GM23338 (cell line): ENCODE results near the gene SERF2.

Source experiments
- CTCF ChIP-seq, 2 experiments: fragments of 200-600 bp in 1 of 2; sonication (generic) in 1 of 2; conservative IDR thresholded peaks; 2 replicates each; pipeline versions ENCODE4 v1.5.1 to v1.6.1; 2016 to 2017; ENCODE audit warnings: antibody characterized with exemption in 2 of 2, low read depth in 2 of 2, mild to moderate bottlenecking in 2 of 2, moderate library complexity in 1 of 2
- EZH2 ChIP-seq: fragments of 200-600 bp; sonication (generic); IDR thresholded peaks from one replicate; pipeline ENCODE4 v1.8.0; 2017; ENCODE audit warnings: antibody characterized with exemption, mild to moderate bottlenecking, low read depth; ENCODE audit not compliant: unreplicated experiment
- EZH2phosphoT487 ChIP-seq: fragments of 200-600 bp; sonication (generic); IDR thresholded peaks from one replicate; pipeline ENCODE4 v1.8.1; 2018; ENCODE audit warnings: antibody characterized with exemption; ENCODE audit not compliant: unreplicated experiment
- JUNB ChIP-seq: IDR thresholded peaks from one replicate; pipeline ENCODE4 v1.6.1; 2016; ENCODE audit warnings: antibody characterized with exemption; ENCODE audit not compliant: unreplicated experiment
- POLR2AphosphoS5 ChIP-seq: IDR thresholded peaks from 2 replicates; pipeline ENCODE4 v1.6.1; 2016; ENCODE audit warnings: antibody characterized with exemption, low read depth
- STAT1 ChIP-seq: IDR thresholded peaks from one replicate; pipeline ENCODE4 v1.6.1; 2016; ENCODE audit warnings: antibody characterized with exemption; ENCODE audit not compliant: unreplicated experiment
- TF ChIP-seq, protein P1 (sequence below): IDR thresholded peaks from one replicate; pipeline ENCODE4 v1.6.1; 2018; ENCODE audit warnings: antibody characterized with exemption; ENCODE audit not compliant: unreplicated experiment
- TF ChIP-seq, protein P2 (sequence below): fragments of 250-450 bp; sonication (Bioruptor Pico); IDR thresholded peaks from 2 replicates; pipeline ENCODE4 v1.5.0; 2020; ENCODE audit warnings: mild to moderate bottlenecking, moderate library complexity

DNA sequence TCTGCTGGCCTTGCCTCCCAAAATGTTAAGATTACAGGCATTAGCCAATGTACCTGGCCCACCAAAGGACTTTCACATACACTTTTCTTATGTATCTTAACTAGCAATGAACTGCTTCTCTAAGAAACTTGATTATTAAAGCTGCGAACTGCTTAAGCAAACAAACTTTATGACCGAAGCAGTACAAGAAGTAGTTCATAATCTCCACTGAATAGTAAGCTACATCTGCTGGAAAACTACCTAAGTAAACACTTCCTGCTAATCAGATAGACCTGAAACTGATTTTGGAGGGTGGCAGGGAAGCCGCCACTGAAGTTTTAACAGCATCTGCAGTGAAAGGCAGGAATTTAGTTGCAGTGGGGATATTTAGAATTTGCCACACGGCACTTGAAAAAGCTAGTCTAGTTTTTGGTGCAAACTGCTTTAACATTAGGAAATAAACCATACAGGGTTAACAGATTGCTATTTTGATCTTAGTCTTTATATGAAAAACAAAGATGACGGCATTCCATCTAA, 16.4 kb downstream of the SERF2 start:
- TF ChIP-seq, protein P1, sequence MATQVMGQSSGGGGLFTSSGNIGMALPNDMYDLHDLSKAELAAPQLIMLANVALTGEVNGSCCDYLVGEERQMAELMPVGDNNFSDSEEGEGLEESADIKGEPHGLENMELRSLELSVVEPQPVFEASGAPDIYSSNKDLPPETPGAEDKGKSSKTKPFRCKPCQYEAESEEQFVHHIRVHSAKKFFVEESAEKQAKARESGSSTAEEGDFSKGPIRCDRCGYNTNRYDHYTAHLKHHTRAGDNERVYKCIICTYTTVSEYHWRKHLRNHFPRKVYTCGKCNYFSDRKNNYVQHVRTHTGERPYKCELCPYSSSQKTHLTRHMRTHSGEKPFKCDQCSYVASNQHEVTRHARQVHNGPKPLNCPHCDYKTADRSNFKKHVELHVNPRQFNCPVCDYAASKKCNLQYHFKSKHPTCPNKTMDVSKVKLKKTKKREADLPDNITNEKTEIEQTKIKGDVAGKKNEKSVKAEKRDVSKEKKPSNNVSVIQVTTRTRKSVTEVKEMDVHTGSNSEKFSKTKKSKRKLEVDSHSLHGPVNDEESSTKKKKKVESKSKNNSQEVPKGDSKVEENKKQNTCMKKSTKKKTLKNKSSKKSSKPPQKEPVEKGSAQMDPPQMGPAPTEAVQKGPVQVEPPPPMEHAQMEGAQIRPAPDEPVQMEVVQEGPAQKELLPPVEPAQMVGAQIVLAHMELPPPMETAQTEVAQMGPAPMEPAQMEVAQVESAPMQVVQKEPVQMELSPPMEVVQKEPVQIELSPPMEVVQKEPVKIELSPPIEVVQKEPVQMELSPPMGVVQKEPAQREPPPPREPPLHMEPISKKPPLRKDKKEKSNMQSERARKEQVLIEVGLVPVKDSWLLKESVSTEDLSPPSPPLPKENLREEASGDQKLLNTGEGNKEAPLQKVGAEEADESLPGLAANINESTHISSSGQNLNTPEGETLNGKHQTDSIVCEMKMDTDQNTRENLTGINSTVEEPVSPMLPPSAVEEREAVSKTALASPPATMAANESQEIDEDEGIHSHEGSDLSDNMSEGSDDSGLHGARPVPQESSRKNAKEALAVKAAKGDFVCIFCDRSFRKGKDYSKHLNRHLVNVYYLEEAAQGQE, result no peak
- TF ChIP-seq, protein P2, sequence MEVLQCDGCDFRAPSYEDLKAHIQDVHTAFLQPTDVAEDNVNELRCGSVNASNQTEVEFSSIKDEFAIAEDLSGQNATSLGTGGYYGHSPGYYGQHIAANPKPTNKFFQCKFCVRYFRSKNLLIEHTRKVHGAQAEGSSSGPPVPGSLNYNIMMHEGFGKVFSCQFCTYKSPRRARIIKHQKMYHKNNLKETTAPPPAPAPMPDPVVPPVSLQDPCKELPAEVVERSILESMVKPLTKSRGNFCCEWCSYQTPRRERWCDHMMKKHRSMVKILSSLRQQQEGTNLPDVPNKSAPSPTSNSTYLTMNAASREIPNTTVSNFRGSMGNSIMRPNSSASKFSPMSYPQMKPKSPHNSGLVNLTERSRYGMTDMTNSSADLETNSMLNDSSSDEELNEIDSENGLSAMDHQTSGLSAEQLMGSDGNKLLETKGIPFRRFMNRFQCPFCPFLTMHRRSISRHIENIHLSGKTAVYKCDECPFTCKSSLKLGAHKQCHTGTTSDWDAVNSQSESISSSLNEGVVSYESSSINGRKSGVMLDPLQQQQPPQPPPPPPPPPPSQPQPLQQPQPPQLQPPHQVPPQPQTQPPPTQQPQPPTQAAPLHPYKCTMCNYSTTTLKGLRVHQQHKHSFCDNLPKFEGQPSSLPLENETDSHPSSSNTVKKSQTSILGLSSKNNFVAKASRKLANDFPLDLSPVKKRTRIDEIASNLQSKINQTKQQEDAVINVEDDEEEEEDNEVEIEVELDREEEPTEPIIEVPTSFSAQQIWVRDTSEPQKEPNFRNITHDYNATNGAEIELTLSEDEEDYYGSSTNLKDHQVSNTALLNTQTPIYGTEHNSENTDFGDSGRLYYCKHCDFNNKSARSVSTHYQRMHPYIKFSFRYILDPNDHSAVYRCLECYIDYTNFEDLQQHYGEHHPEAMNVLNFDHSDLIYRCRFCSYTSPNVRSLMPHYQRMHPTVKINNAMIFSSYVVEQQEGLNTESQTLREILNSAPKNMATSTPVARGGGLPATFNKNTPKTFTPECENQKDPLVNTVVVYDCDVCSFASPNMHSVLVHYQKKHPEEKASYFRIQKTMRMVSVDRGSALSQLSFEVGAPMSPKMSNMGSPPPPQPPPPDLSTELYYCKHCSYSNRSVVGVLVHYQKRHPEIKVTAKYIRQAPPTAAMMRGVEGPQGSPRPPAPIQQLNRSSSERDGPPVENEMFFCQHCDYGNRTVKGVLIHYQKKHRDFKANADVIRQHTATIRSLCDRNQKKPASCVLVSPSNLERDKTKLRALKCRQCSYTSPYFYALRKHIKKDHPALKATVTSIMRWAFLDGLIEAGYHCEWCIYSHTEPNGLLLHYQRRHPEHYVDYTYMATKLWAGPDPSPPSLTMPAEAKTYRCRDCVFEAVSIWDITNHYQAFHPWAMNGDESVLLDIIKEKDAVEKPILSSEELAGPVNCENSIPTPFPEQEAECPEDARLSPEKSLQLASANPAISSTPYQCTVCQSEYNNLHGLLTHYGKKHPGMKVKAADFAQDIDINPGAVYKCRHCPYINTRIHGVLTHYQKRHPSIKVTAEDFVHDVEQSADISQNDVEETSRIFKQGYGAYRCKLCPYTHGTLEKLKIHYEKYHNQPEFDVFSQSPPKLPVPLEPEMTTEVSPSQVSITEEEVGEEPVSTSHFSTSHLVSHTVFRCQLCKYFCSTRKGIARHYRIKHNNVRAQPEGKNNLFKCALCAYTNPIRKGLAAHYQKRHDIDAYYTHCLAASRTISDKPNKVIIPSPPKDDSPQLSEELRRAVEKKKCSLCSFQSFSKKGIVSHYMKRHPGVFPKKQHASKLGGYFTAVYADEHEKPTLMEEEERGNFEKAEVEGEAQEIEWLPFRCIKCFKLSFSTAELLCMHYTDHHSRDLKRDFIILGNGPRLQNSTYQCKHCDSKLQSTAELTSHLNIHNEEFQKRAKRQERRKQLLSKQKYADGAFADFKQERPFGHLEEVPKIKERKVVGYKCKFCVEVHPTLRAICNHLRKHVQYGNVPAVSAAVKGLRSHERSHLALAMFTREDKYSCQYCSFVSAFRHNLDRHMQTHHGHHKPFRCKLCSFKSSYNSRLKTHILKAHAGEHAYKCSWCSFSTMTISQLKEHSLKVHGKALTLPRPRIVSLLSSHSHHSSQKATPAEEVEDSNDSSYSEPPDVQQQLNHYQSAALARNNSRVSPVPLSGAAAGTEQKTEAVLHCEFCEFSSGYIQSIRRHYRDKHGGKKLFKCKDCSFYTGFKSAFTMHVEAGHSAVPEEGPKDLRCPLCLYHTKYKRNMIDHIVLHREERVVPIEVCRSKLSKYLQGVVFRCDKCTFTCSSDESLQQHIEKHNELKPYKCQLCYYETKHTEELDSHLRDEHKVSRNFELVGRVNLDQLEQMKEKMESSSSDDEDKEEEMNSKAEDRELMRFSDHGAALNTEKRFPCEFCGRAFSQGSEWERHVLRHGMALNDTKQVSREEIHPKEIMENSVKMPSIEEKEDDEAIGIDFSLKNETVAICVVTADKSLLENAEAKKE (CRISPR knock-in tag), result no peak
- TF ChIP-seq CTCF (conservative IDR thresholded peaks at IDR 0.05; ENCODE audit: low read depth in 2 of 2), result no peak
- no peak for TF ChIP-seq EZH2phosphoT487
- TF ChIP-seq POLR2AphosphoS5, result no peak
- no peak for TF ChIP-seq JUNB
- TF ChIP-seq EZH2, result no peak
- no peak for TF ChIP-seq STAT1
